Measurements from ENCODE around the gene XPC. TPM values are rescaled to one million over a fixed set of nuclear protein-coding genes. Genes with fewer than 3 reads are reported as not detected.

The XPC gene
- total and polyA plus RNA-seq, 2 of the 8 experiments (the other 6 are each of a cell fraction or from before 2014, with no cell fraction given): 8.8 to 27.3 TPM

GRCh38 chr3:14120111-14120920, 58.1 kb downstream of the XPC start:
- H2BK15ac ChIP-seq (ENCODE audit: low read length): no peak overlapping the region
- peaks cover 0 to 8% (median 4%) of the 10 kb centered on the region in 4 experiments; a peak in 5 of 7 replicates for H3K4me1 ChIP-seq (replicated peaks in 1 of 4; ENCODE audit: control insufficient read depth in 3 of 4, insufficient read depth in 4 of 4, low read length in 3 of 4)
- no peak overlapping the region for H4K91ac ChIP-seq (replicated peaks; ENCODE audit: insufficient read length, low read length)
- no peak overlapping the region for H3K18ac ChIP-seq (ENCODE audit: extremely low read depth, low read length)
- H3K9ac ChIP-seq (replicated peaks in 1 of 4; ENCODE audit: extremely low read depth in 1 of 4, low read depth in 3 of 4, low read length in 3 of 4): no peak overlapping the region
- H2AFZ ChIP-seq (ENCODE audit: low read length): no peak overlapping the region
- ChIA-PET POLR2A (ENCODE audit: partially characterized antibody) (no interaction called here), CTCF (ENCODE audit: partially characterized antibody) (interaction anchor here (0.6 to 10.2 kb wide), 6 partner anchors 21 to 231 kb away, joined by 3 to 123 read pairs (median 4); no protein-coding TSS in a partner anchor)
- no peak overlapping the region for H2BK5ac ChIP-seq (ENCODE audit: low read depth, low read length)
- H3K4me2 ChIP-seq (ENCODE audit: insufficient read depth in 1 of 2, low read depth in 2 of 2, low read length in 2 of 2): no peak overlapping the region
- H4K5ac ChIP-seq (ENCODE audit: insufficient read length, low read depth, low read length): no peak overlapping the region
- H3K79me2 ChIP-seq (ENCODE audit: control insufficient read depth in 1 of 2, insufficient read depth in 2 of 2, low read length in 2 of 2): peaks cover 0 to 19% of the 10 kb centered on the region in 2 experiments; a peak in 2 of 4 replicates
- H3K14ac ChIP-seq (ENCODE audit: insufficient read length): no peak overlapping the region
- H4K8ac ChIP-seq (ENCODE audit: extremely low read depth, insufficient read depth, low read length): no peak overlapping the region
- H3K4ac ChIP-seq (replicated peaks; ENCODE audit: insufficient read length, low read depth, low read length): no peak overlapping the region
- peaks cover 3 to 15% (median 9%) of the 10 kb centered on the region in 4 experiments; a peak in 5 of 8 replicates for H3K36me3 ChIP-seq (ENCODE audit: control insufficient read depth in 2 of 4, insufficient read depth in 4 of 4, low read length in 3 of 4)
- H2BK20ac ChIP-seq (ENCODE audit: low read length): no peak overlapping the region
- DNase-seq (ENCODE audit: low read depth in 1 of 2, low spot score in 2 of 2): no peak
- peaks cover 9% of the 10 kb centered on the region for H3K23me2 ChIP-seq (ENCODE audit: low read depth, low read length)
- H3K27me3 ChIP-seq (replicated peaks in 1 of 4; ENCODE audit: control insufficient read depth in 3 of 4, extremely low read depth in 1 of 4, insufficient read depth in 3 of 4, low read length in 3 of 4): no peaks in the 10 kb centered on the region
- H3K9me3 ChIP-seq (ENCODE audit: insufficient read depth in 2 of 2, low read depth in 1 of 2, low read length in 1 of 2): no peaks in the 10 kb centered on the region
- H4K20me1 ChIP-seq (replicated peaks in 1 of 2; ENCODE audit: control insufficient read depth in 1 of 2, insufficient read depth in 2 of 2, low read length in 2 of 2): peaks cover 0 to 2% of the 10 kb centered on the region in 2 experiments
- H2BK12ac ChIP-seq (ENCODE audit: low read depth, low read length): no peak overlapping the region
- H3K23ac ChIP-seq (ENCODE audit: insufficient read length): no peak overlapping the region
- H2BK120ac ChIP-seq (replicated peaks; ENCODE audit: low read depth, low read length): no peak overlapping the region
- no peak overlapping the region for H2AK5ac ChIP-seq (ENCODE audit: low read depth, low read length)
- WGBS, 2 experiments (ENCODE audit: extremely low coverage in 1 of 2, insufficient coverage in 1 of 2, insufficient read length in 1 of 2, insufficient replicate concordance in 2 of 2, low coverage in 1 of 2, low lambda C conversion rate in 2 of 2, missing lambda C conversion rate in 1 of 2): 88% methylated on average over 11 of the region's 11 CpGs; no CpG with 5 or more reads in 1 of the 2 experiments
- H3K27ac ChIP-seq (ENCODE audit: low read depth, low read length): no peak overlapping the region
- H3K56ac ChIP-seq (replicated peaks; ENCODE audit: insufficient read length, low read depth, low read length): no peak overlapping the region
- H3K4me3 ChIP-seq (ENCODE audit: extremely low read depth in 1 of 4, insufficient read depth in 2 of 4, low read depth in 3 of 4, low read length in 4 of 4): no peak overlapping the region
- no peak for FAIRE-seq
- H3K79me1 ChIP-seq (ENCODE audit: low read depth, low read length): peaks cover 15% of the 10 kb centered on the region
- TF ChIP-seq EGR1 (IDR thresholded peaks at IDR 0.05; ENCODE audit: borderline replicate concordance, low read depth, low read length) (no peak), RBBP5 (IDR thresholded peaks at IDR 0.05; ENCODE audit: borderline replicate concordance, low read depth, low read length) (no peak), CBX5 (IDR thresholded peaks at IDR 0.05; ENCODE audit: low read depth, low read length) (no peak), CHD2 (IDR thresholded peaks at IDR 0.05; ENCODE audit: low read length) (no peak), BACH1 (IDR thresholded peaks at IDR 0.05; ENCODE audit: low read length) (no peak), TBP (IDR thresholded peaks at IDR 0.05; ENCODE audit: low read depth, low read length) (no peak), EZH2 (IDR thresholded peaks at IDR 0.05; ENCODE audit: low read depth, low read length, severe bottlenecking) (no peak), RFX5 (IDR thresholded peaks at IDR 0.05; ENCODE audit: borderline replicate concordance, low read depth, low read length) (no peak), KDM4A (IDR thresholded peaks at IDR 0.05; ENCODE audit: low read depth, low read length, severe bottlenecking) (no peak), MAX (IDR thresholded peaks at IDR 0.05) (no peak)

All from H1 (cell line).